ENCODE results near the gene NGFR.
"Not testable (repeated sequence)": the region's sequence is repeated elsewhere in the genome, so short reads cannot be mapped to it uniquely, and the experiment has no call there.

Gene NGFR

DNA sequence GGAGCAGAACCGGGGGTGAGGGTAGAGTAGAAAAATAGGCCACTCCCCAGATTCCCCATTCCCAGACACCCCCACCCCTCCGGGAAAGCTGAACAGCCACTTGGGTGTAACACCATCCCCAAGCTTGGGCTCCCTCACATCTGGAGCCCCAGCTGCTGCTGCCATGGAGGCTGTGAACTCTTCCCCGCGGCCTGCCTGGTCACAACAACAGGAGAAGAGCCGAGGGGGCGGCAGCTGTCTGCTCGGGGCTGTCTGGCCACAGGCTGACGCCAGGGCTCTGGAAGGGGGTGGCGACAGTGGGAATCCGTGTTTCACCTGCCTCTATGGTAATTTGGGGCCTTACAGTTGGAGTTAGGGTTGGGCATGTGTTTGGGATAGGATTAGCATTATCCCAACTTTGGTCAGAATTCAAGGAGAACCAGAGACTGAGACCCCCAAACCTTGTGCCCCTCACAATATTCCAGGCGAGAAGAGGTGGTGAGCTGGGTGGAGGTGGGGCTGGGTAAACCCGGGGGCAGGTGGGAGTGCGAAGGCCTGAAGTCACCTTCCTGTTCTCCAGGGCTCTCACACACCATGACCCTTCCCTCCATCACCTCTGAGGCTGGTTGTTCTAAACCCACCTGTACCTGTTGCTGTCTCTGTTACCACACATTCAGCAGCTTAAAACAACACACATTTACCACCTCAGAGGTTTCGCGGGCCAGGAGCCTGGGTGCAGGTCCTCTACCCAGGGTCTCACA lies 50.9 kb downstream of the NGFR start:
- DNase-seq (ENCODE audit: low spot score): no peak

DNA sequence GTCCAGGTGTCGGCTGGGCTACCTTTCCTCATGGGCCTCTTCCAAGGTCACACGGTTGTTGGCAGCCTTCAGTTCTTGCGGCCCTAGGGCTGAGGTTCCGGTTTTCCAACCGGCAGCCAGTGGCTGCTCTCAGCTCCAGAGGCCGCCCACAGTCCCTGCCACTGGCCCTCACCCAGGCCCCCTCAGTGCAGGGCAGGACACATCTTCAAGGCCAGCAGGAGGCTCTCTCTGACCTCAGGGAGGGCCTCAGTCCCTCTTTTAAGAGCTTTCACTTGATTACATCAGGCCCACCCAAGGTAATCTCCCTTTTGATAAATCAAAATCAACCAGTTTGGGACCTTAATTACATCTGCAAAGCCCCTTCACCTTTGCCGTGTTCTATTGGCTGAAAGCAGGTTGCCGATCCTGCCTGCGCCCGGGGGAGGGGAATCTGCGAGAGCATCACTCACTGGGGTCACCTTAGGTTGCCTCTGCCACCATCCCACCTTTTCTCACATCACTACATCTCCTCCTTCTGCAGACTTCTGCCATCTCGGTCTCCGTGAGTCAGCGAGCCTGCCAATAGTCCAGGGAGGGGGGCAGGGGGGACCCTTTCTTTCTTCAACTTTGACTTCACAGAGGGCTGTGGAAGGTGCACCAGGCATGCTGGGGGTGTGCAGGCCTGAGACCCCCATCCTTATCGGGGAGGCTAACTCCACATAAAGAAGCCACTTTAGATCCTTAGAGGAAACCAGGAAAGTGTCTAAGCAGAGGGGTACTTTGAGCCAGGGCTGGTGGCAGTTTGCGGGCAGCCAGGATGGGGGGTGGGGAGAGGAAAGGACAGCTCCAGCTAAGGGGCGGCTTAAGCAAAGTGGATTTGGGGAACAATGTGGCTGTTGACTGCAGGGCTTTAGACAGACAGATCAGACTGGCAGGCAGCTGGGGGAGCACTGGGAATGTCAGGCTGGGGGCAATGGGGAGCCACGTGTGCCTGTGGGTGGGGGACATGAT lies 51.7 kb downstream of the NGFR start:
- DNase-seq (ENCODE audit: low spot score): no peak

DNA sequence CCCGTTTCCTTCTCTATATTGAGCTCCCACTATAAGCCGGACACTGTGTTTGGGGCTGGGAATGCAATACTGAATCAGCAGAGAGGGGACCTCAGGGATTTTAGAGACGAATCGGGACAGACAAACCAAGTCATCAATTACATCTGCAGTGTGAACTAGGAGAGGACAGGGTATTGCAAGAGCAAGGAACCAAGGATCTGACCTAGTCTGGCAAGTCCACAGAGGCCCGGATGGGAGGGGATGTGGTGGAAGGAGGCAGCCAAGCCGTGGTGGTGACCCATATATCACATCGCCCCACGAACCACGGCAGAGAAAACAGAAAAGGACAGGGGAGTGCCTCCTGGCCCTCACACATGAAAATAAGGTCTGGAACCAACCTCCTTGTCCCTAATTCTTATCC lies 52.5 kb downstream of the NGFR start:
- no peak for DNase-seq (ENCODE audit: low spot score)

DNA sequence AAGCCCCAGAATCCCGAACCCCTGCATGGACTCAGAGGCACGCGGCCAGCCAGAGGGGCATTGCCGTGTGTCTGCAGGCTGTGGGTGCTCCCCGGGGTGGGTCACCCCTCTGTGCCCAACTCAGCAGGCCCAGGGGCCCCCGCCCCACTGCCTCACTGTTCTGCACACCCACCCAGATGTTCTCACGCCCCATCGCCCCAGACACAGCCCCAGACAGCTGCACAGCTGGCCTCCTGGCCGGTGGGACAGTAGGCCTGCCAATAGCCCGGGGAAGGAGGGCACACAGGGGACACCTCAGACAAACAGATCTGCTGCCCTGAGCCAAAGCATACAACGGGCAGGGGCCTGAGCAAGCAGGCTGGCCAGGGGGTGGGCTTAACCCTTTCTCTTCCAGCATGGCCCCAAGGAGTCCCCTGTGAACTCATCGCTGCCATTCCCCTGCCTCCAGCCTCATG lies 53.0 kb downstream of the NGFR start:
- DNase-seq (ENCODE audit: low spot score): no peak

DNA sequence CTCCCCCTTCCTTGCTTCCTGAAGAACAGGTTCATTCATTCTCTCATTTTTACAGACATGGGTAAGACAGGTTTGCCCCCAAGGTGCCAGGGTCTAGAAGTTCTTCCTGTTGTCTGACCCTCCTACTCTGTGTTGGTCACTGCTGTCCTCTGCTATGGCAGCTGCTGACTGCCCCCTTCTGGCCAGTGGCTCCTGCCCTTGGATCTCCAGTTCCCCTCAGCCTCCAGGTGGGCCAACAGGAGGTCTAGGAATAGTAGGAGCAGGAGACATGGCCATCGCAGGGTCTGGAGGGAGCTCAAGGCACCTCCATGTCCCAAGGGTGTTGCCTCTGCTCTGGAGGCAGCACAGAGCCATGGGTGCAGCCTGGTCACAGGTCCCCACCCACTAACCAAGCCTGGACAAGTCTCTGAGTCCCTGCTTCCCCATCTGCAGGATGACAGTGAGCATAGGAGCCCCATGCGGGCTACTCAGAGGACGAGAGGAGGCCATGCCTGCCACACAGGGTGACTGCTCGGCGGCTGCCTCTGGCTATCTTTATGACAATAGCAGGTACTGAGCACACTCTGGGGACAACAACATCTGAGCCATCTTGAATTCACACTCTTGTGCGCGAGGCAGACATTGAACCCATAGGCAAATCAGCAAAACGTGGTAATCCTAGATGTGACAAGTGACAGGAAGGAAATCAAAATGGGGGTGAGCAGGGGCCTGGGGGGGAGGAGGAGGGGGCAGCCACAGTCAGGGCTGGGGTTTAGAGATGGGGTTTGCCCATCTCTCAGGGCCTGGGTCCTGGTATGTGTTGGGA lies 53.6 kb downstream of the NGFR start:
- peak; percentile 69 for DNase-seq (ENCODE audit: low spot score)

DNA sequence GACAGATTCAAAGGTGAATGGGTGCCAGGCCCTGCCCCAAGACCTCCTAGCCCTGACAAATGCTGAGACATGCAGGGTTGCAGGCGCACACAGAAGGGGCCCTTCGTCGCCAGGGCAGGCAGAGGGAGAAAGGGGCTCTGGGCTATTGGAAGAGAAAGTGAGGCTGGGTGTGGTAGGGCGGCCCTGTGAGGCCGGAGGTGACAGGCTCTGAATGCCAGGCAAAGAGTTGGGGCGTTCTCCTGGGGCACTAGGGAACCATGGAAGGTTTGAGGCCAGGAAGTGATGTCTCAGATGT lies 54.2 kb downstream of the NGFR start:
- DNase-seq (ENCODE audit: low spot score): no peak

DNA sequence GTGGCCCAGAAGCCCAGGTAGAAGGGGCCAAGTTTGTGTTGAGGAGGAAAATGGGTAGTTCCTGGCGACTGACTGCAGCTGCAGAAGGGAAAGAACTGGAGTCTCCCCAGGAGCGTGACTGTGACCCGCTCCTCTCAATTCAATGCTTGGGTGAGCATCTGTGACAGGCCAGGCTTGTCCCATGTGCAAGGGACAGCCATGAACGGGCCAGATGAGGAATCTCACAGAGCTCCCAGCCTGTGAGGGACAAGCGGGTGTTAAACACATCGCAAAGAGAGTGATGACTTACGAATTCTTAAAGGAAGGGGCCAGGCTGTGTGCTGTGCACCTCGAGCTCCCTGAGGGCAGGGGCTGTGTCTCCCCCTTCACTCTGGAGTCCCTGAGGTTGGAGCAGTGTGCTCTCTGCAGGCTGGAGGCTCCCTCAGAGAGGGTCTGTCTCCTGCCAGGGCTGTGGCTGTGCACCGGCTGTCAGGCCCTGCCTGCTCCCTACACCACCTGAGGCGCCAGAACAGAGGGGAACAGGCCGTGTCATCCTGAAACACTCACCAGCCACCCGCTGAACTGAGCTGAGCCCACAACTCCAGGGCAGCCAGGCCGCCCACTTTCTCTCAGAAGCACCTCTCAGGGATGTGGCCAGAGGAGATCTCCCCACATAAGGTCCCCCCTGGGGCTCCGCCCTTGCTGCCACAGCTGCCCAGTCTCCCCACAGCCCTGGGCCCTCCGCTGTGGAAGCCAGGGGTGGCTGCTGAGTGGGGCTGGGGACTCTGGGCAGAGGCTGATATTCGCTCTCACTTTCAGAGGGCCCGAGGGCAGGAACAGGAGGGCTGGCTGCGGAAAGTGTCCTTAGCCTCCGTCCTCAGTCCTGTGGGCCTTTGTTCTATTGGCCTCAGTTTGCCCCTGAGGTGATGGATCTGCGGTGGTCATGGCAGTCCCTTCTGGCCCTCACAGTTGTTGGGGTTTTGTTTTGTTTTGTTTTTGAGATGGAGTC lies 54.9 kb downstream of the NGFR start:
- no peak for DNase-seq (ENCODE audit: low spot score)

DNA sequence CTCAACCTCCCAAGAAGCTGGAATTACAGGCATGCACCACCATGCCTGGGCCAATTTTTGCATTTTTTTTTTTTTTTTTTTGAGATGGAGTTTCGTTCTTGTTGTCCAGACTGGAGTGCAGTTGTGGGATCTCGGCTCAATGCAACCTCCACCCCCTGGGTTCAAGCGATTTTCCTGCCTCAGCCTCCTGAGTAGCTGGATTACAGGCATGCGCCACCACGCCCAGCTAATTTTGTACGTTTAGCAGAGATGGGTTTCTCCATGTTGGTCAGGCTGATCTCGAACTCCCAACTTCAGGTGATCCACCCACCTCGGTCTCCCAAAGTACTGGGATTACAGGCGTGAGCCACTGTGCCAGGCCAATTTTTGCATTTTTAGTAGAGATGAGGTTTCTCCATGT lies 55.7 kb downstream of the NGFR start:
- not testable (repeated sequence) for DNase-seq (ENCODE audit: low spot score)

DNA sequence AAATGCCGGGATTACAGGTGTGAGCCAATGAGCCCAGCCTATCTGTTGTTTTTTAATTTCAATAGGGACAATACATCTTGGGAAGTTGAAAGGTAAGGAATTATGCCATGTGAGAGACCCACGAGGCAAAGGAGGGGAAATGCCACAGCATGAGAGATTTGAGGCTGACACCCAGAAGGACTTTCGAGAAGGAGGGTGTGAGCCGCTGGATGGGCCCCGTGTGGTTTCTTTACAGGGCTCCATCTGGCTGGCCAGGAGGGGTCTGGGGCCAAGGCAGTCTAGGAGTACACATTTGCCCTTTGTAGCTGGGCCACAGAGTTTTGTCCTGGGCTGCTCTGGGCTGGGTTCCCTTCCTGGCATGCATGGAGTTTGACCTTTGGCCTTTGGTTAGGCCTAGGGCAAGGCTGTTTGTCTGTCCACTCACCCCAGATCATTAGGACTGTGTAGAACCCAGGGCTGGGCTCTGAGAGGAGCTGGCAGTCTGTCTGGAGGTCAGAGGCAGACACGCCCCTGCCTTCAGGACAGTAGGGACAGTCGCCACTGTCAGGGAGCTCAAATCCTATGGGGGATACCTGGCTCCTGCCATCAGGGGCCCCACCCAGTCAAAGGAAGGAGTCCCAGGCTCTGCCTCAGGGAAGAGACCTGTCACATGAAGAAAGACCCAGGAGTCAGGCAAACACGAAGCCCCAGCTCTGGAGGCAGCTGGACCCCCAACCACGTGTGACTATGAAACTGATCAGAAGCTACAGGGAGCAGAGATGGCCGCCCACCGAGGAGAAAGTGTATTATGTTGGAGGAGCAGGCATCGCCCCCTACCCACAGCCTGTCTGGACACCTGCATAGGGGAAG lies 56.4 kb downstream of the NGFR start:
- DNase-seq (ENCODE audit: low spot score): no peak

DNA sequence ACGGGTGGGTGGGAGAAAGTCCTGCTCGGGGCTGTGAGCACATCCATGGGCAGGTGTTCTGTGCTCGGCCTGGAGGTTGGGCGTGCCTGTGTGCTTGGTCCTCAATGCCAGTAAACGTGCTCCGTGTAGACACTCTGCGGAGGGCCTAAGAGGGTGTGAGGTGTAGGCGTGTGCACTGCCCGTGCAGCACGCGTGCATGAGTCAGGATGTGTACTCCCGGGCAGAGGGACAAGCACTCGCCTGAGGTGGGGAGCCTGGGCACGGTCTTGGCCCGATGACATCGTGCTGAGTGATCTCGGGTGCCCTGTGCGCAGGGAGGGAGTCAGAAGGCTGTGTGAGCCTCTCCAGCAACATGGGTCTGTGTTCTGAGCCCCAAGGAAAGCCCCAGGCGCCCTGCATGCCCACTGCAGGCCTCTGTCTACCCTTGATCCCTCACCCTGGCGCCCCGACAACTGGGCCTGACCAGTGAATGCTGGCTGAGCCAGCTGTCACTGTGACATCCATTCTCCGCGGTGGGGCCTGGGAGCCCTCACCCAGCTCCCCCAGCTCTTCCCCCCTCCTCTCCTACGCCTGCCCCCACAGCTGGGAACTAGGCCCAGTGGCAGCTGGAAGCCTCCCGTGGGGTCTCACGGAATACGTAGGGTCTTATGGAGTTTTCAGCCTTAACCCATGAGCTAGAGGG lies 57.1 kb downstream of the NGFR start:
- DNase-seq (ENCODE audit: low spot score): no peak

DNA sequence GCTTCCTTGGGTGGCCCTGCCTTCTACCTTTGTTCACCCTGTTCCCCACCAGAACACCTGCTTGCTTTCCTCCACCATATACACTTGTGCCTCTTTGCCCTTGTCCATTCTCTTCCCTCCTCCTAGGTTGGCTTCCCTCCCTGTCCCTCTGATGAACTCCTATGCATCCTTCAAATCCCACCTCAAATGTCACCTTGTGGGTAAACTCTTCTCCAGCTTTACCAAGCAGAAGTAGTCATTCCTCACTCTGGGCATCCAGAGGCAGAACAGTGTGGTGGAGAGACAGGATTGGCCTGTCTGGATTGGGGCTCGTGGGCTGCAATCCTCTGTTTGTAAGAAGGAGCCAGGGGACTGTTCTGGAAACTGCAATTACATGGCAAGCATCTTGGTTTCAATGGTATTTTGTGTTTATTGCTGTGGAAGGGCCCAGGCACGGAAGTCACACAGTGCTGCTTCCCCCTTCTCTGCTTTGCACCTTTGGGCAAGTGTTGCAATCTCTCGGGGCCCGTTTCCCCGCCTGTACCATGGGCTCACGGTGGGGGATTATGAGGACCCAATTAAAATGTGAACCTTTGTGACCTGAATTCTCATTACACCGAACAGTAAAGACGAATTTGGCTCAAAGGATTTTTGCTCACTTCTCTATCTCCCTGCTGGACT lies 58.7 kb downstream of the NGFR start:
- DNase-seq (ENCODE audit: low spot score): no peak

DNA sequence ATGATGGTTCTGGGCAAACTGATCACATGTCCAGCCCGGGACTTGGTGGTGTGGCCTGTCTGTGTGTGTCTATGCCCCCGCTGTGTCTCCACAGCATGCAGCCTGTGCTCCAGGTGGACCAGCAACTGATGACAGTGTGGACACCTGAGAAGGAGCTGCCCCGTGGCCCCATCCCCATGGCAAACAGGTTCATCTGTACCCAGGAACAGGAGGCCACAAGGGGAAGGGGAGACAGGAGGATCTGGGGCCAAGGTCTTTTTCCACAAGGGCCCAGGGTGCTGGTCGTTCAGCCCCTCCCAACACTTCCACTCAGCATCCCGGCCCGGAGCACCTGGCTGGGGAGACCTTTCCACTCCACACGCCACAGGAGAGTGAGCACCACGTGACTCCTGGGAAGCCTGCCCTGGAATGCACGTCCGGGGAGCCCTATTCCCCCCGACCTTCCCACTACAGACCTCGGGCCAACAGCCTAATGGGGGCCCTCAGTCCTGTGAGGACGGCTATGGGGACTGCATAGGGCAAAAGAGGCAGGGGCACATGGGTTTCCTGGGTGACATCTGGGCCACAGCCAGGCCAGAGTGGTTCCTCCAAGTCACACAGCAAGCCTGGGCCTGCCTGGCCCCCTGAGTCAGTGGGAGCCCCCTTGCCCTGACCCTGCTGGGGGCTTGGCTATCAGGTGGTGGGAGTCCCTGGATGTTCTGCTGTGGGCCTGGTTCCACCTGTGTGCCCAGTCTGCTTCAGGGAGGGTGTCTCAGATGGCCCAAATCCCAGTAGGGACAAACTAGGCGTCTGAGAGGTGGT lies 59.8 kb downstream of the NGFR start:
- DNase-seq (ENCODE audit: low spot score): no peak

DNA sequence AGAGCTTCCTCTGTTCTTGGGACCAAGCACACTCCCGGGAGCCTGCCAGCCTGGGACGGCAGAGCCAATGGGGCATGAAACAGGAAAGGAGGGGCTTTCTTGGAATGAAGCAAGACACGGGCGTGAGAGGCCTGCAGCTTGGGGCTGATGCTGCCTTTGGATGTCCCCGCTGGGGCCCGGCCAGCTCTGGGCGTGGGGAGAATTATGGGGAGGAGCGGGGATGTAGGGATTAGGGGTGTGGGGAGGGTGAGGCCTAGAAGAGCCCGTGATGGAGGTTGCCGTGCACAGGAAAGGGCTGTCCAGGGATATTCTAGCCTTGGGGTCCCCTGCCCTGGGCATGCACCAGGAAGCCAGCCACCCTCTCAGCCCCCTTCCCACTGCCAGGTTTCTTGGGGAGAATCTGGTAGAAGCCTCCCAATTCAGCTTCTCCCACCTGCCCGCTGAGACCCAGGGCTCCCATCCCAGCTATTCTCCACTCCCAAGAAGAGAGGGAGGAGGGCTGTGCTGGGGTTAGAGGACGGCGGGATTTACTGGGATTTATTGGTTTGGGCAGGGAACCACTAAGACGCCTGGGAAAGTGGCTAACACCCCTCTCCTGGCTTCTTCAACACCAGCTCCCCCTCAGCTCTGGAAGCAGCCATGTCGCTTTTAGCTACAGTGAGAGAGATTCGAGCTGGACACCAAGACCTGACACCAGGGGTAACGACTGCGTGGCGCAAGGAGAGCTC lies 60.6 kb downstream of the NGFR start:
- DNase-seq (ENCODE audit: low spot score): no peak

DNA sequence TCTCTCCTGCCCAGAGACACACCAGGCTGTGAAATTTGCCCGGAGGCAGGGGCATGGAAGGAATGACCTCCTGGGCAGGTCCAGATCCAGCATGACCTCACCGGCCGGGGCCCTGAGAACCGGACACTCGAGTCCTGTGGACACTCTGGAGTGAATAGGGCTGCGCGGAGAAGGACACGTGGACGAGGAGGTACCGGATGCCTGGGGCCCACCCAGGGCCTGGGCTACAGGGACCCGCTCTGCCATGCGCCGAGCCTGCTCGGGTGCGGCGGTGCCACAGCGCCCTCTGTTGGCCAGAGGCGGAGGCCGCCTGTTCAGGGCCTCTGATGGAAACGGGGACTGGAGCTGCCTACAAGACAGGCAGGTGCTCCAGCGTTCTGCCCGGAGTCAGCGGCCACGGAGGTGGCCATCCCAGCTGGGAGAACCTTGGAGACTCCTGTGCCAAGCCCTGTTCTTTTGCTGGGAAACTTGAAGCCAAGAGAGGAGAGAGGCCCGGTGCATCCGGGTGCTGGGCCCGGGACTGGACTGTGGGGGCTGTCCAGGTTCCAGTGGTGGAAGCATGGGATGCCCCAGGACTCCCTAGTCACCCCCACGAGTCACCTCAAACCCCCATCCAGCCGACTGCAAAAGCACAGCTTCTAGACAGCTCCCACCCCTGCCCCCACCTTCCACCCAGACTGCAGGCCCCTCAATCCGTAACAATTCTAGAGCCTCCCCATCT lies 61.3 kb downstream of the NGFR start:
- peak; percentile 87 for DNase-seq (ENCODE audit: low spot score)

DNA sequence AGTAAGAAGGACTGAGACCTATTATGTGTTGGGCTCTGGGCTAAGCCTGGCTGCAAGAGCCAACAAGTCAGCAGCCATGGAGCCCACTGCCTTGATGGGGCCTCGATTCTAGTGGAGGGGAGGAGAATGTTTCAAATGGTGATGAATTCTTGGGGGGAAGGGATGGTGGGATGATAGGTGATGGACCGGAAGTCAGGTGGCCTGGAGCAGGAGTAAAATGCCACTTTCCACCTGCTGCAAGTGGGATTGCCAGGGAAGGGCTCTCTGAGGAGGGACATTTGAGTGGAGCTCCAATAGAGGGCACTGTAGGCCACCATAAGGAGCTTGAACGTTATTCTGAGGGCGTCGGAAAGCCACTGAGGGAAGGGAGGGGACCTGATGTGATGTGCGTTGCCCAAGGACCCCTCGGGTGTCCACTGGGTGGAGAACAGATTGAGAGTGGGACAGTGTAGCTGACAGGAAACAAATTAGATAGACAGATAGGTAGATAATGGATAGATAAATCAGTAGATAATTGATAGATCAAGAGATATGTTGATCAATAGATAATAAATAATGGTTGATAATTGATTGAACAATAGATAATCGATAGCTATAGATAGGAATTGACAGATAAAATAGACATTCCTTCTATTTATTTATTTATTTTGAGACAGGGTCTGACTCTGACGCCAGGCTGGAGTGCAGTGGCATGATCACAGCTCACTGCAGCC lies 62.4 kb downstream of the NGFR start:
- peak; percentile 46 for DNase-seq (ENCODE audit: low spot score)

All from AG08395 (cell line).